PFSK-1 (cell line): Measurements from ENCODE around the gene SKAP2.

Experiments used
- FOXP2 ChIP-seq: optimal IDR thresholded peaks from 2 replicates; pipeline ENCODE3; 2011; ENCODE audit warnings: borderline replicate concordance, control low read depth, inconsistent platforms; ENCODE audit not compliant: insufficient read depth; ENCODE audit errors: extremely low read length, extremely low read depth
- POLR2AphosphoS5 ChIP-seq: IDR thresholded peaks from 2 replicates; pipeline ENCODE4 v1.6.1; 2012; ENCODE audit warnings: low read depth, mild to moderate bottlenecking, control low read depth, low read length, moderate library complexity
- SIN3A ChIP-seq: IDR thresholded peaks from 2 replicates; pipeline ENCODE4 v1.6.1; 2012; ENCODE audit warnings: mild to moderate bottlenecking, low read length, moderate library complexity, borderline replicate concordance; ENCODE audit not compliant: insufficient read depth
- TAF1 ChIP-seq: IDR thresholded peaks from 2 replicates; pipeline ENCODE4 v1.6.1; 2012; ENCODE audit warnings: low read length, control low read depth, borderline replicate concordance; ENCODE audit not compliant: insufficient read depth
- TF ChIP-seq, protein P1 (sequence below), 2 experiments: IDR thresholded peaks; 2 replicates each; pipeline versions ENCODE4 v1.6.1 to v1.8.0; 2011 to 2012; ENCODE audit warnings: low read depth in 2 of 2, low read length in 2 of 2, control low read depth in 1 of 2, inconsistent platforms in 1 of 2, mild to moderate bottlenecking in 1 of 2, moderate library complexity in 1 of 2; ENCODE audit not compliant: insufficient read depth in 1 of 2

Gene SKAP2

DNA sequence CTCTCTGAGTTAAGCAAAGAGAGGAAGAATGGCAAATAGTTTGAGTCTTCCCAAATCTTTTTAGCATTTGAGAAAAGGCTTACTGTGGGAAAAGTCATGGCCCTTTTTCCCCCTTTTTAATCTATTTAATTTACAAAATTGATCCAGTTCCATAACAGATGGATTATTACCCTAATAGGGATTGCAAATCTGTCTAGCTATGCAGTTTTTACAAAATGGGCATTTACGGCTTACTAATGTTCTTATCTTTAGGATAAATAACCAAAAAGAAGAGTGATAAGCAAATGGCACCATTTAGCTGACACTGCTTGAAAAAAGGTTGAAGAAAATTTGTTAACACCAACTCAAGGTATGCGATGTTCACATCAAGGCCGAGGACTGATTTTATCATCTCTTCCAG is 169.7 kb downstream of the SKAP2 start:
- TF ChIP-seq TAF1 (no peak), SIN3A (no peak), FOXP2 (no peak), POLR2AphosphoS5 (no peak)
- TF ChIP-seq, protein P1, sequence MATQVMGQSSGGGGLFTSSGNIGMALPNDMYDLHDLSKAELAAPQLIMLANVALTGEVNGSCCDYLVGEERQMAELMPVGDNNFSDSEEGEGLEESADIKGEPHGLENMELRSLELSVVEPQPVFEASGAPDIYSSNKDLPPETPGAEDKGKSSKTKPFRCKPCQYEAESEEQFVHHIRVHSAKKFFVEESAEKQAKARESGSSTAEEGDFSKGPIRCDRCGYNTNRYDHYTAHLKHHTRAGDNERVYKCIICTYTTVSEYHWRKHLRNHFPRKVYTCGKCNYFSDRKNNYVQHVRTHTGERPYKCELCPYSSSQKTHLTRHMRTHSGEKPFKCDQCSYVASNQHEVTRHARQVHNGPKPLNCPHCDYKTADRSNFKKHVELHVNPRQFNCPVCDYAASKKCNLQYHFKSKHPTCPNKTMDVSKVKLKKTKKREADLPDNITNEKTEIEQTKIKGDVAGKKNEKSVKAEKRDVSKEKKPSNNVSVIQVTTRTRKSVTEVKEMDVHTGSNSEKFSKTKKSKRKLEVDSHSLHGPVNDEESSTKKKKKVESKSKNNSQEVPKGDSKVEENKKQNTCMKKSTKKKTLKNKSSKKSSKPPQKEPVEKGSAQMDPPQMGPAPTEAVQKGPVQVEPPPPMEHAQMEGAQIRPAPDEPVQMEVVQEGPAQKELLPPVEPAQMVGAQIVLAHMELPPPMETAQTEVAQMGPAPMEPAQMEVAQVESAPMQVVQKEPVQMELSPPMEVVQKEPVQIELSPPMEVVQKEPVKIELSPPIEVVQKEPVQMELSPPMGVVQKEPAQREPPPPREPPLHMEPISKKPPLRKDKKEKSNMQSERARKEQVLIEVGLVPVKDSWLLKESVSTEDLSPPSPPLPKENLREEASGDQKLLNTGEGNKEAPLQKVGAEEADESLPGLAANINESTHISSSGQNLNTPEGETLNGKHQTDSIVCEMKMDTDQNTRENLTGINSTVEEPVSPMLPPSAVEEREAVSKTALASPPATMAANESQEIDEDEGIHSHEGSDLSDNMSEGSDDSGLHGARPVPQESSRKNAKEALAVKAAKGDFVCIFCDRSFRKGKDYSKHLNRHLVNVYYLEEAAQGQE (IDR thresholded peaks at IDR 0.05; ENCODE audit: insufficient read depth in 1 of 2, low read depth in 2 of 2, low read length in 2 of 2) = no peak

DNA sequence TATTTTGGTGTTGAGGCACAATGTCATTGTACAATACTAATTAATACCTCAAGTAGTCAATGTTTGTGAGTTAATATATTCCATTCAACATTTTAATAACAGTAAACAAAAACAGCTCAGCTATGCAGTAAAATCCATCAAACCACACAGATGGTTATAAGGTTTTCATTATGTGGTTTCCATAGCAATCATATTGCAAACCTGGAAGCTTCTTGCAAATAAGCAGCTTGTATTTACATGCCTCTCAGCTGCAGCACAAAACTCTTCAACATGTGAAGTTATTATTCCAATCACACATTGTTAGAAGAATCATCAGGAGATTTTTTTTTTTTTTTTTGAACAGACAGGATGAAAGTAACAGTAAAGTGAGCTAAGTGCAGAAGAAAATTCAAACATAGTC is 170.2 kb downstream of the SKAP2 start:
- TF ChIP-seq POLR2AphosphoS5 (no peak), SIN3A (no peak), TAF1 (no peak), FOXP2 (no peak)
- TF ChIP-seq, protein P1 (IDR thresholded peaks at IDR 0.05; ENCODE audit: insufficient read depth in 1 of 2, low read depth in 2 of 2, low read length in 2 of 2) = no peak

DNA sequence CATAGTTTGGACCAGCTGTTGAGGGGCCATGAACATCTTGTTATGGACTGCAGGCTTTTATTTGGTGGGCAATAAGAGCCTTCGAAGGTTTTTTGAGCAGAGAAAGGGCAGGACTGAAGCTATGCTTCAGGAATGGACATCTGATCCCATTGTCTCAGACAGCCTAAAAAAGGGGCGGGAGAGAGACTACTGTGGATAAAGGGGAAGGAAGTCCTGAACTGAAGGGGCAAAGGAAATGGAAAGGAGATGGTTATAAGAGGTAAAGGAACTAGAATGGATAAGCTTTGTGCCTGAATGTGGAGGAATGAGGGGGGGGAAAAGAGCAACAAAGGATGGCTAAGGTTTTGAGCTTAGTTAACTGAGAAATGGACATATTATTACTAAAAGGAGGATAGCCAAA is 172.5 kb downstream of the SKAP2 start:
- TF ChIP-seq FOXP2 (no peak), POLR2AphosphoS5 (no peak), SIN3A (no peak), TAF1 (no peak)
- TF ChIP-seq, protein P1 (IDR thresholded peaks at IDR 0.05; ENCODE audit: insufficient read depth in 1 of 2, low read depth in 2 of 2, low read length in 2 of 2) = no peak

DNA sequence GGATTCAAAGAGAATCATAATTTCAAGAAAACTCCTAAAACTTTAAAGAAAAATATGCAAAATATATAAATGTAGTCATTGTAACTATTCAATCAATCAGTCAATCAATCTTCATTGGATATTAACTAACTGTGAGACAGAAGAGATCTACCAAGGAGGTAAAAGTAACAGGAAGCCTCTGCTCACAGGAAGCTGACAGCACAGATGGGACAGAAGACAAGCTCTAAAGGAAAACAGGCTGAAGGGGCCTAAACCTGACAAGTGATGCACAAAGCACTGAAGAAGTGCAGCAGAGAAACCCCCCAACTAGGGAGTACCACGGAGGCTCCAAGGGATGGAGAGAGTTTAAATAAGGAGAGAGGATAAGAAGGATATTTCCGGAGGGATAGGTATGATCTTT is 173.0 kb downstream of the SKAP2 start:
- no peak for TF ChIP-seq TAF1
- no peak for TF ChIP-seq POLR2AphosphoS5
- TF ChIP-seq SIN3A = no peak
- TF ChIP-seq, protein P1 (IDR thresholded peaks at IDR 0.05; ENCODE audit: insufficient read depth in 1 of 2, low read depth in 2 of 2, low read length in 2 of 2) = no peak
- no peak for TF ChIP-seq FOXP2

DNA sequence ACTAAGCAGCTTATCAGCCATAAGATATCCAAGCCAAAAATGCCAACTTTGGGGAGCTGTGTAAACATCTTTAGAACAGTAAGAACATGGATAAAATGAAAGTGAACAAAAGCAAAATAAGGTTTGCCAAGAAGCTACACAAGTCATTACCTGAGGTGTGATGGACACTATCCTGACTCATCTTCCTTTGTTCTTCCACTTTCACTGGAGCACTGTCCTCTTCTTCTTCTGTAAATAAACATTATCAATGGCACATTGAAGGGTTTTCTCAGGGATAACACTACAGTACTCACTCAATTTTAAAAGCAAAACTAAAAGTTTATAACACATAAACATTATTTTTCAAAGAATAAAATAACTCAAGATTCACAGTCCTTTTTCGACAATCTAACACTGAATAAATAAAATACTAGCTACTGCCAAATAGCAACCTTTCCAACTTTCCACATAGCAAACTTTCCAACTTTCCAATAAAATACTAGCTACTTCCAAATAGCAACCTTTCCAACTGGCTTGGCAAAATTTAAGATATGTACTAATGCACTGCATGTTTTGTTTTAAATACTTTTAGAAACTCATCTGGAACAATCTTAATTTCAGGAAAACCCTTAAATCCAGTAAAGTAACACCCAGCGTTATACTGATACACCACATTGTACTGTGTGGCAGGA is 174.1 kb downstream of the SKAP2 start:
- TF ChIP-seq FOXP2 (no peak), SIN3A (no peak), POLR2AphosphoS5 (no peak)
- TF ChIP-seq, protein P1 (IDR thresholded peaks at IDR 0.05; ENCODE audit: insufficient read depth in 1 of 2, low read depth in 2 of 2, low read length in 2 of 2) = no peak
